GM04504 (cell line): Measurements from ENCODE around the gene TEX44.

Experiments
- DNase-seq: peaks from one replicate; pipeline ENCODE4 v3.0.0-alpha.2; 2012; ENCODE audit warnings: low read depth

TEX44 gene

GRCh38 chr2:231605607-231606091, 13.0 kb downstream of the TEX44 start:
- no peak for DNase-seq

DNA sequence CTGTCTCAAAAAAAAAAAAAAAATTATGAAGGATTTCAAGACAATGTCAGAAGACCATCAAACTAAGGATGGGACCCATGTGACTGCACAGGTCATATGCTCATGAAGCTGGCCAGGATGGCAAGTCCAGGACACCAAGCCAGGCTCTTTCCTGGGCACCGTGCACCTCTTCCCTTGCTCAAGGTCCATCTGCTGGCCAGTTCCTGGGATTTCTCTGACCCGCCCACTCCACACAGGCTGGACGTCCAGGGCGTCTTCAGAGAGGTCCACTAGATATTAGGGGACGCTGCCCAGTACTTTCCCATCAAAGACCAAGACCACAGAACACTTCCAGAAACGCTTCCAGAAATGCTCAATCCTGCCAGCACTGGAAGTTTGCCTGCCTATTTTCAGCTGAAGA, 14.3 kb downstream of the TEX44 start:
- no peak for DNase-seq

- peak; percentile 62 for DNase-seq
Observed at GRCh38 chr2:231611273-231612108, 18.8 kb downstream of the TEX44 start.

GRCh38 chr2:231612109-231612455, 19.4 kb downstream of the TEX44 start:
- peak; percentile 80 for DNase-seq

DNA sequence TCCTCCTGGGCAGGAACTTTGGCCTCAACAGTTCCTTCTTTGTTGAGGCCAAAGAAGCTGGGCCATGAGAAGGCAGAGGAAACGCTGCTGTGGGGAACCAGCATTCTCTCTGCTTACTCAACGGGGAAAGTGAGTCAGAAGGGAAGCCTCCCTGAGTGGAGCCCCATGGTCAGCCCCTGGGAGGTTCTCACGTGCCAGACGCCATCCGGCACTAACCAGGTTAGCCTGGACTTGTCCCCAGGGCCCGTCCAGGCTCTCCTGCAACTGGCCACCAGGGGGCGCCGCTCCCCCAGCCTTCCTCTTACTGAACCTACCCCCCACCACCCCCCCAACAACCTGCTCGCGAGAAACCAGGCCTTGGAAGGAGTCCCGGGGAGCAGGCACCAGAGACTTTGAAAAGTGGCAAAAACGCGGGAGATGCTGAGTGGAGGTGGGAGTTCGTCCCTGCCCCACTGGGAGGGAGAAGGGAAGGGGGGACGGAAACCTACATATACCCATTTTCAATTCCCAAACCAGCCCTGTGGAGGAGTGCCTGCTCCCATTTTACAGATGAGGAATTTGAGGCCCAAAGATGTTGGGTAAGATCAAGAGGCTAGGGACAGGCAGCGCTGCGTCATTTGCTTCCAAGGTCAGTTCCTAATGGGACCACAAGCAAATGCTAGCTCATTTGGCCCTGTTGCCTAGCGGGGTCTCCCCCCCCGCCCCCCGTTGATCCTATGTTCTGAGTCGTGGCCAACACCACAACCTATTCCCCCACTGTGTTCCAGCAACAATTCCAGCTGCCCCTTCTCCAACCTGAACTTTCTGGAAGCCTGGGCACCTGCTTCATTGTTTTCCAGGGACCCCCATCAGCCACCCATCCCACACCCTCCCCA, 20.0 kb downstream of the TEX44 start:
- DNase-seq: peak; percentile 90

DNA sequence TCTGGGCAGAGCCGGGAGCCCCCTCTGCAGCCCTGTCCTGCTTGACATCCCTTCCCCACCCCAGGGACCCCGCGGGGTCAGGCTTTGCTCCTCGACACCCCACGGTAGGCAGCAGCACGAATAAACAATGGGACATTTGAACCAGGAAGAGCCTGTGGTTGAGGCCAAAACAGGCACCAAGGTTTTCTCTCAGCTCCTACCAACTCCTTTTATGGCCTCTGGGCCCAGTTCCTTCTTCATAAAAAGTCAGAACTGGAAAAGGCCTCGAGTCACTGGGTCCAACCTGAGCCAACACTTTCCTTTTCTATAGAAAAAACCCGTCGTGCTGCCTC, 20.6 kb downstream of the TEX44 start:
- no peak for DNase-seq

DNA sequence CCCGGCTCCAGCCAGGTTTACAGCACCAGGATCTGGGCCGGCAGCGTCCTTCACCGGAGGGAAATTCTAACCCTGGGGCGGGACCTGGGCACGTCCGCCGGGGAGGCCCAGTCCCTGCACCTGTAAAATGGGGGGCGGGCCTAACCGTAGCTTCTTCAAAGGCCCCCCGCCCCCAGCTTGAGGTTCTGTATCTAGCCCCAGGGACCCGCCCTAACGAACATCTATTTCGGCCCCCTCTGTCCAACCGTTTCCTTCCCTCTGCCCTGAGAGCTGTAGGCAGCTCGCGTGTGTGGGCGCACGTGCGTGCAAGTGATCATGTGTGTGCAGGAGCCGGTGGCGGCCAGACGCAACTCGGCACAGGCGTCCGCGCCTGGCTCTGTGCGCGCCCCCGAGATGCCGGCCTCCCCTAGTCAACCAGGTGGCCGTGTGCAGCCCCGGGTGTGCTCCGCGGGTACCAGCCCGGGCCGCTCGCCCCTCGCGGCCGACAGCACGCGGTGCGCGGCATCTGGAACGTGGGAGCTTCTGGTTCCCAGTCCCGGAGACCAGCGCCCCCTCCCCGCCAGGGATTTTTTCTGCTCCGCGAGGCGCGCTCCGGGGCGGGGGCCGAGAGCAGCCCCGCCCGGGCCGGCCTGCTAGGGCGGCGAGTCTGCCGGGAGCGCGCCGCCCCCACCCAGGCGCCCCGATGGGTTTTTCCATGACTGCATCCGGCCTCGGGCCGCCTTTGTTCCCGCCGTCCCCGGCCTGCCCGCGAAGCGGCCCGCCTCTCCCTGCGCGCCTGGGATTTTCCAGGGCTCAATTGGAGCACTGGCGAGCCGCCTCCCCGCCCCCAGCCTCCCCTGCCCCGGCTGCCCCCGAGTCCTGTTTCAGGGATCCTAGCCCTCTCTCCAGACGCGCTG, 21.2 kb downstream of the TEX44 start:
- no peak for DNase-seq

GRCh38 chr2:231614559-231615057, 21.9 kb downstream of the TEX44 start:
- no peak for DNase-seq

DNA sequence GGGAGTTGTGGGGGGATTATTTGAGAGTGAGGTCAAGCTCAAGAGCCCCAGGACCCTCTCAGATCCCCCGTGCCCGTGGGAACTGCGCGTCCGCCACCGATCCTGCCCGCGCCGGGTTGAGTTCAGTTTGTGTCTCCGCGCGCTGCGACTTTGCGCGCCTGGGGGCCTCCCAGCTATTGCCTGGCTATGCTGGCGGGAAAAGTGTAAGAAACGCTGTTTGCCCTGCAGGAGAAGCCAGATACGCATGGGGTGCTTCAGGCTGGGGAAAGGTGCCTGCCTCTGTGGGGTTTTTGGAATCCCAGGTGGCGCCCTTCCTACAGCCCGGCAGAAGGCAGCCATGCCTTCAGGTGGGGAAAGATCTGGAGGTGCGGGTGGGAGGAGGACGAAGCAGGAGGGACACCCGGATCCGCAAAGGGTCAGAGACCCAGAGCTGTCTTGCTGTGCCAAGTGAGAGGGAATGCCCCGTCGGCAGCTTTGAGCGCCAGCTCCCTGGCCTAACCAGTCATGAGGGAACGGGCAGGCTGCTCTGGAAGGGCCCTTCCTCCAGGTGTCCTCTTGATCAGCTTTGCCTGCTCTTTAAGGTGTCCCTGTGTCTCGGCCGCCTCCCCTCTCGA, 22.5 kb downstream of the TEX44 start:
- DNase-seq: no peak

- no peak for DNase-seq
Observed at GRCh38 chr2:231616296-231616695, 23.6 kb downstream of the TEX44 start.

DNA sequence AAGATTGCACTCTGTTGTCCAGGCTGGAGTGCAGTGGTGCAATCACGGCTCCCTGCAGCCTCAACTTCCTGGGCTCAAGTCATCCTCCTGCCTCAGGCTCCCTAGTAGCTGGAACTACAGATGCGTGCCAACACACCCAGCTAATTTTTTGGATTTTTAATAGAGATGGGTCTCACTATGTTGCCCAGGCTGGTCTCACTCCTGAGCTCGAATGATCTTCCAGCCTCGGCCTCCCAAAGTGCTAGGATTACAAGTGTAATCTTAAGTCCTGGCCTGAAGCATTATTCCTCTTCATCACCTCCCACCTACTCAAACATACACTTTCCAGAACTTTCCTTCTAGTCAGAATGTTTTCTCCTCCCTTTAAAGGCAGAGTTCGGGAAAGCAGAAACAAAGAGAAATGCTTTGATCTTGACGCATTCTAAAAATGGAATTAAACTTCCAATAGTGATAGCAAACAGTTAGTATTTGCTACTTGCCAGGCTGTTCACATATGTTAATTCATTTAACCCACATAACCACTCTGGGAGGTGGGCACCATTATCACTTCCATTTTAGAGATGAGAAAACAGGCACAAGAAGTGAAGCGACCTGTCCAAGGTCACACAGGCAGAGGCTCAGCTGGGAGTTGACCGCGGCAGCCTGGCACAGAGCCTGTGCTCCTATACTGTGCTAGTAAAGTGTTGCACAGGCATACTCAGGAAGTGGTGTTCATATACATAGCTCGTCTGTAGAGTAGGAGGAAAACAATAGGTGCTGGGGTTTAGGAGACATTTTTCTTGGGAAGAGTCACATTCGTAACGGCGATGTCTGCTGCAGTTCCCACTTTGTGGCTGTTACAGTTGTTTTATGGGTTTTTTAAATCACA, 24.6 kb downstream of the TEX44 start:
- DNase-seq: no peak

- no peak for DNase-seq
Observed at GRCh38 chr2:231621051-231621879, 28.6 kb downstream of the TEX44 start.

DNA sequence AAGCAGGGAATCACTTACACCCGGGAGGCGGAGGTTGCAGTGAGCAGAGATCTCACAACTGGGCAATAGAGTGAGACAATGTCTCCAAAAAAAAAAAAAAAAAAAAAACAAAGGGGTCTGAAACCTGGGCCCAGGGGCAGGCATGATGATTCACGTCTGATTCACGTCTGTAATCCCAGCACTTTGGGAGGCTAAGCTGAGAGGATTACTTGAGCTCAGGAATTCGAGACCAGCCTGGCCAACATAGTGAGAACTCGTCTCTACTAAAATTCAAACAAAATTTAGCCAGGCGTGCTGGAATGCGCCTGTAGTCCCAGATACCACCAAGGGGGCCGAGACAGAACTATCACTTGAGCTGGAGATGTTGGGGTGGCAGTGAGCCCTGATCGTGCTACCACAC, 30.3 kb downstream of the TEX44 start:
- no peak for DNase-seq

- DNase-seq: no peak
Observed at GRCh38 chr2:231626449-231626848, 33.8 kb downstream of the TEX44 start.

DNA sequence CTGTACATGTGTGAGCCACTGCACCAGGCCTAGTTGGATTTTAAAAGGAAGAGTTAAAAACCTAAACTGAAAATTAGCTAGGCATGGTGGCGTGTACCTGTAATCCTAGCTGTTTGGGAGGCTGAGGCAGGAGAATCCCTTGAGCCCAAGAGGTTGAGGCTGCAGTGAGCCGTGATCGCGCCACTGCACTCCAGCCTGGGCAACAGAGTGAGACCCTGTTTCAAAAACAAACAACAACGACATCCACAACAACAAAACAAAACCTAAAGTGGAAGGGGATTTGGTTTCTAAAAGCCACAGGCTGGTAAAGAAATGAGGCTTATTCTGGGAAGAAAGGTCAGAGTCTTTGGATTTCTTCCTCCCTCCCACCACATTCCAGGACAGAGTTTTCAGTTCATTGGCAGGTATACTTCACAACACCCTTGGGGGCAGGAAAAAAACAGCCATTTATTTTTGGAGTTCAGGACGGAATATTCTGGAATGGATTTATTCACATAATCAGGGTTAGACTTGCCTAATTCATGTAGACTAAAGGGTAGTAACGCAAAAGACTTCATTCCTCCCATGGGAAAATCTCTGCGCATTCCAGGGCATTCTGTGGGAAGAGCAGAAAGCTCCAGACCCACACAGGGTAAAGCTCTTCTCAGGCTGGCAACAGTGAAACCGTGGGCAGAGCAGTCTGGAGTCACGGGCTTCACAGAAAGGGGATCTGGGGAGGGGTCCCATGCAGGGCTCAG, 34.9 kb downstream of the TEX44 start:
- DNase-seq: no peak

GRCh38 chr2:231632559-231633142, 40.0 kb downstream of the TEX44 start:
- no peak for DNase-seq

- no peak for DNase-seq
Observed at GRCh38 chr2:231633241-231633976, 40.7 kb downstream of the TEX44 start.

- no peak for DNase-seq
Observed at GRCh38 chr2:231634412-231634811, 41.7 kb downstream of the TEX44 start.
